ENCODE data around the gene GUCA1A. TPM values are rescaled to one million over a fixed set of nuclear protein-coding genes. Genes with fewer than 3 reads are reported as not detected.

Gene GUCA1A
- total and polyA plus RNA-seq, 7 donors: not detected

- DNase-seq (no peak), ATAC-seq (no peak)
- H3K27ac ChIP-seq: no peak overlapping the region
- H3K36me3 ChIP-seq (ENCODE audit: insufficient read depth in 1 of 2, low read depth in 1 of 2): no peaks in the 10 kb centered on the region
- H3K4me3 ChIP-seq: no peak overlapping the region
- TF ChIP-seq CTCF (IDR thresholded peaks at IDR 0.05): no peak
- H3K27me3 ChIP-seq (ENCODE audit: insufficient read depth in 3 of 3, low read length in 2 of 3): peaks cover 0 to 18% (median 2%) of the 10 kb centered on the region in 3 donors
- H3K4me1 ChIP-seq: peaks cover 2% of the 10 kb centered on the region
- no peaks in the 10 kb centered on the region for H3K9me3 ChIP-seq
- intact Hi-C loops (cut with DNase I): no loop called here
- WGBS, 3 donors: 77 to 89% (median 85%) methylated on average over 7 of the region's 7 CpGs
Measured at GRCh38 chr6:42137194-42137753, 35.9 kb upstream of the GUCA1A start.

GRCh38 chr6:42138190-42138589 lies 35.0 kb upstream of the GUCA1A start:
- H3K4me3 ChIP-seq: no peak overlapping the region
- intact Hi-C loops (cut with DNase I): no loop called here
- WGBS, 3 donors: 95 to 99% (median 98%) methylated on average over 6 of the region's 6 CpGs
- H3K27me3 ChIP-seq (ENCODE audit: insufficient read depth in 3 of 3, low read length in 2 of 3): peaks cover 0 to 27% (median 5%) of the 10 kb centered on the region in 3 donors
- peaks cover 7% of the 10 kb centered on the region for H3K4me1 ChIP-seq
- ATAC-seq: no peak
- H3K27ac ChIP-seq: no peak overlapping the region
- H3K36me3 ChIP-seq (ENCODE audit: insufficient read depth in 1 of 2, low read depth in 1 of 2): no peaks in the 10 kb centered on the region
- TF ChIP-seq CTCF (IDR thresholded peaks at IDR 0.05): no peak
- H3K9me3 ChIP-seq: no peaks in the 10 kb centered on the region
- DNase-seq: no peak

GRCh38 chr6:42138630-42139619 lies 34.2 kb upstream of the GUCA1A start:
- Histone ChIP-seq H3K4me3 (no peak overlapping the region), H3K9me3 (no peaks in the 10 kb centered on the region), H3K36me3 (ENCODE audit: insufficient read depth in 1 of 2, low read depth in 1 of 2) (no peaks in the 10 kb centered on the region), H3K4me1 (peaks cover 7% of the 10 kb centered on the region), H3K27me3 (ENCODE audit: insufficient read depth in 3 of 3, low read length in 2 of 3) (peaks cover 0 to 35% (median 10%) of the 10 kb centered on the region in 3 donors), H3K27ac (no peak overlapping the region)
- TF ChIP-seq CTCF (IDR thresholded peaks at IDR 0.05): no peak
- 66 to 67% (median 67%) methylated on average over 9 of the region's 9 CpGs for WGBS, 3 donors
- no peak for DNase-seq
- no peak for ATAC-seq
- intact Hi-C loops (cut with DNase I): no loop called here

GRCh38 chr6:42140032-42140431 lies 33.1 kb upstream of the GUCA1A start:
- H3K27ac ChIP-seq: no peak overlapping the region
- DNase-seq (peak in 1 of 2 donors; percentile 21), ATAC-seq (no peak)
- intact Hi-C loops (cut with DNase I): no loop called here
- no peak for TF ChIP-seq CTCF (IDR thresholded peaks at IDR 0.05)
- H3K4me1 ChIP-seq: peaks cover 7% of the 10 kb centered on the region
- peaks cover 0 to 45% (median 11%) of the 10 kb centered on the region in 3 donors for H3K27me3 ChIP-seq (ENCODE audit: insufficient read depth in 3 of 3, low read length in 2 of 3)
- H3K4me3 ChIP-seq: no peak overlapping the region
- WGBS, 3 donors: 82 to 87% (median 85%) methylated on average over 5 of the region's 5 CpGs
- H3K36me3 ChIP-seq (ENCODE audit: insufficient read depth in 1 of 2, low read depth in 1 of 2): no peaks in the 10 kb centered on the region
- no peaks in the 10 kb centered on the region for H3K9me3 ChIP-seq
